ENCODE data around the gene BPIFB6. TPM values are rescaled to one million over a fixed set of nuclear protein-coding genes. Genes with fewer than 3 reads are reported as not detected.

The BPIFB6 gene
- total RNA-seq, 1 experiment from 2014 or later = not detected

DNA sequence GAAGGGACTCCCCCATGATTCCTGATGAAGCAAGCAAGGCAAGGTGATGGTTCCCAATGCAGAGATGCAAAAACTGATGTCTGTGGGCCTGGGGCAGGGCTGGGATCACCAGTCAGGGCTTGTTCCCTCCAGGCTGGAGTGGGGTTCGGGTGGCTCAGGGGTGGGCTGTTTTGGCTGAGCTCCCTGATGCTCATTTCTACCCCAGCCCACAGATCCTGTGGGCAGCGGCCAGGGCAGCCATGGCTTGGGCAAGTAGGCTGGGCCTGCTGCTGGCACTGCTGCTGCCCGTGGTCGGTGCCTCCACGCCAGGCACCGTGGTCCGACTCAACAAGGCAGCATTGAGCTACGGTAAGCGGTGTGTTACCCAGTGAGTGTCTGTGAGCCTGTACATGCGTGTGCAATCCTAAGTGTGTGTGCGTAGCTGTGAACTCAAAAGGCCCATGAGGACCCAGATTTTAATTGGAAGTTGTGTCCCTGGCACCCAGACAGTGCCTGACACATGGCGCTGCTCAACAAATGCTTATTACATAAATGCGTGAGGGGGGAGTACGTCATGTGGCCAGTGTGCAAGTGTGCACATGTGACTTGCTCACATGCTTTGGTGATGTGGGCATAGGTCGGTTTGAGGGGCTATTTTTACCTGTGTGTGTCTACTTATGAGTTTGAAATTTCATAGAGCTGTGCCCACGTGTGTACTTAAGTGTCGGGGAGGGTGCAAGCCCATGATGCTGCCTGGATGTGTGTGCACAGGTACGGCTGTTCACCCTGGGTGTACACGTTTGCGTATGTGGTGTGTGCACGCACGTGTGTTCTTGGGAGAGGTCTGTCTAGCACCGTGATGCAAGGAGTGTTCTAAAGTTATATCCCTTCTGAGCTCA is 22.9 kb upstream of the BPIFB6 start:
- no peak overlapping the region for H3K4me3 ChIP-seq (ENCODE audit: insufficient read depth, low read depth, low read length)

DNA sequence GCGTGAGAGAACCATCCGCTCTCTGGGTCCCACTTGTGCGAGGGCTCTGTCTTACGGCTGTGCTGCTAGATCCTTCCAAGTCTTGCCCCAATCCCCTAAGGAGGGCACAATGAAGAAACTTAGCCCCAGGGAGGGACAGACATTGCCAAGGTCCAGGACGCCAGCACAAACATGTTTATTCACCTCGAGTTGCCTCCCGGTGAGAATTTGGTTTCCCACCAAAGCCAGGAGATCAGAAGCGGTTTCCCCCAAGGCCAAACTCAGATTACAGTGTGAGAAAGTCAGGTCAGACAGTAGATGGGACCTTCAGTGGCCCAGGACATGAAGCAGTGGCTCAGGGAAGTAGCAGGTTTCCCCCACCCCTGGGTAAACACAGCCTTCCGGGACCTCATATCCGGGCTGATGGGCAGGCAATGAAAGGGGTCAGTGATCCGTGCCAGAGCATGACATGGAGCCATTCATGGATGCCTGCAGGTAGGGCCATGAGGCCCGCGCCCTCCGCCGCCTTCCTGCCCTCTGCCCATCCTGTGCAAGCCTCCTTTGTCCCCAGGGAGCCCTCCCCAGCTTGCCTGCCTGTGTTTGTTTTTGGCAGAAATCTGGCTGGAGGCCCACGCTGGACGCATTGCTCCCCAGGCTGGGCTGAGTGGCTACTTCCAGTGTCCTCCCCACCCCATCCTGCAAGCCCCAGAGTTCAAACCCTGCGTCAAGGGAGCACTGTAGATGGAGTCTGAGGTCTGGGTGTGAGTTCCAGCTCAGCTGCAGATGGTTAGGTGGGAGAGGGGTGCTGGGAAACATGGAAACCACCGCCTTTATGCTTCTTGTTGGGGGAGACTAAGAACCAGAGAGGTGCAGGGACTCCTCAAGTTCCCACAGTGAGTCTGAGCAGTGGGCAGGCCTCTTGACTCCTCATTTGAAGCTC is 22.0 kb upstream of the BPIFB6 start:
- no peak for DNase-seq
- Histone ChIP-seq H3K36me3 (replicated peaks; ENCODE audit: control insufficient read depth, insufficient read depth, low read length) (no peaks in the 10 kb centered on the region), H3K27me3 (ENCODE audit: control insufficient read depth, insufficient read depth, low read length) (no peaks in the 10 kb centered on the region), H3K4me3 (ENCODE audit: insufficient read depth, low read depth, low read length) (no peak overlapping the region)

More for the DNA sequence above, 22.9 kb upstream of the BPIFB6 start:
- no peaks in the 10 kb centered on the region for H3K27me3 ChIP-seq (ENCODE audit: control insufficient read depth, insufficient read depth, low read length)
- no peaks in the 10 kb centered on the region for H3K36me3 ChIP-seq (replicated peaks; ENCODE audit: control insufficient read depth, insufficient read depth, low read length)
- DNase-seq = no peak

DNA sequence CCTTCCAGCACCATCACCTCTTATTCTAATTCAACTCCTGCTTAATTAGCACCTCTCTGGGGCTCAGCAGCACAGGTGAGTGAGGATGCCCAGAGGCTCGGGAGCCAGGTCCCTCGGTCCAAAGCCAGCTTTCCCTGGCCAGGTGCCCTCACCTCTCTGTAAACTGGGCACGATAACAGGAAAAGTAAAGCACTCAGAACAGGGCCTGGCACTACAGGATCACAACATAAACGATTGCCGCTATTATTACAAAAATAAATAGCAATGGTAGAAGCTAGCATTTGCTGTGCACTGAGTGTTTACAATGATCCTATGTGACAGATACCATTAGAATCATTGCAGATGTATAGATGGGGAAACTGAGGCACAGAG is 21.3 kb upstream of the BPIFB6 start:
- H3K36me3 ChIP-seq (replicated peaks; ENCODE audit: control insufficient read depth, insufficient read depth, low read length) = no peaks in the 10 kb centered on the region
- no peak for DNase-seq
- no peaks in the 10 kb centered on the region for H3K27me3 ChIP-seq (ENCODE audit: control insufficient read depth, insufficient read depth, low read length)
- no peak overlapping the region for H3K4me3 ChIP-seq (ENCODE audit: insufficient read depth, low read depth, low read length)

GRCh38 chr20:33010674-33011449 is 20.6 kb upstream of the BPIFB6 start:
- Histone ChIP-seq H3K36me3 (replicated peaks; ENCODE audit: control insufficient read depth, insufficient read depth, low read length) (no peaks in the 10 kb centered on the region), H3K4me3 (ENCODE audit: insufficient read depth, low read depth, low read length) (no peak overlapping the region), H3K27me3 (ENCODE audit: control insufficient read depth, insufficient read depth, low read length) (no peaks in the 10 kb centered on the region)
- DNase-seq = no peak

- H3K27me3 ChIP-seq (ENCODE audit: control insufficient read depth, insufficient read depth, low read length) = no peaks in the 10 kb centered on the region
- no peak for DNase-seq
- no peak overlapping the region for H3K4me3 ChIP-seq (ENCODE audit: insufficient read depth, low read depth, low read length)
- no peaks in the 10 kb centered on the region for H3K36me3 ChIP-seq (replicated peaks; ENCODE audit: control insufficient read depth, insufficient read depth, low read length)
Observed at GRCh38 chr20:33012327-33013189, 18.9 kb upstream of the BPIFB6 start.

- DNase-seq = no peak
- no peaks in the 10 kb centered on the region for H3K36me3 ChIP-seq (replicated peaks; ENCODE audit: control insufficient read depth, insufficient read depth, low read length)
- H3K27me3 ChIP-seq (ENCODE audit: control insufficient read depth, insufficient read depth, low read length) = no peaks in the 10 kb centered on the region
- no peak overlapping the region for H3K4me3 ChIP-seq (ENCODE audit: insufficient read depth, low read depth, low read length)
Observed at GRCh38 chr20:33013701-33014326, 17.6 kb upstream of the BPIFB6 start.

DNA sequence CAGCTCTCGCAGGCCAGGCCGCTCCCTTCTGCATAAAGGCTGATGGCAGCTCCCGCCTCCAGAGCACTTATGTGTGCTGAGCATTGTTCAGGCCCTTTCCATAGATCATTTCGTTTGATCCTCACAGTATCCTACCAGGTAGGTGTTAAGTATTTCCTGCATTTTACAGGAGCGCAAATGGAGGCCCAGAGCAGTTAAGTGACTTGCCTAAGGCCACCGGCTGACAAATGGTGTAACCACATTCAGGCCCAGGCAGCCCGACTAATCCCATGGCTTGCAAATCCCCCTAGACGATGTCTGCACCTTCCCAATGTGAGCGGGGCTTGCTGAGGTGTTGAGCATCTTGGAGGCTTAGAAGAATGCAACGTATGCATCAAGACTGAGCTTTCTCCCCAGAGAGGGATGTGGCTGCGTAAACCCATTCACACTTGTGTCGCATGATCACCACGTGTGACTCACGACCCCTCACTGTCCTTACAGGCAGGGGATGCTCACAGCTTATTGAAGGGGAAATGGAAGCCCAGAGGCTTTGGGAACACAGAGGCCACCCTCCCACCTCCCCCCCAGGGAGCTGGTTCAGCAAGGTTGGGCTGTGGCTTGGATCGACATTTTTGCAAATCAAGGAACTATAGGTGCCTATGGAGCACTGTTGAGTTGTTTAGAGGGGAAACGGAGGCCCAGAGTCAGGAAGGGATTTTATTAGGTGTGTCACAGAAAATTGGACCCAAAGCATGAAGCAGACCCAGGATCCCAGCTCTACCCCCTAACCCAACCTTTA is 16.9 kb upstream of the BPIFB6 start:
- Histone ChIP-seq H3K27me3 (ENCODE audit: control insufficient read depth, insufficient read depth, low read length) (no peaks in the 10 kb centered on the region), H3K36me3 (replicated peaks; ENCODE audit: control insufficient read depth, insufficient read depth, low read length) (no peaks in the 10 kb centered on the region), H3K4me3 (ENCODE audit: insufficient read depth, low read depth, low read length) (no peak overlapping the region)
- DNase-seq = peak; percentile 63

DNA sequence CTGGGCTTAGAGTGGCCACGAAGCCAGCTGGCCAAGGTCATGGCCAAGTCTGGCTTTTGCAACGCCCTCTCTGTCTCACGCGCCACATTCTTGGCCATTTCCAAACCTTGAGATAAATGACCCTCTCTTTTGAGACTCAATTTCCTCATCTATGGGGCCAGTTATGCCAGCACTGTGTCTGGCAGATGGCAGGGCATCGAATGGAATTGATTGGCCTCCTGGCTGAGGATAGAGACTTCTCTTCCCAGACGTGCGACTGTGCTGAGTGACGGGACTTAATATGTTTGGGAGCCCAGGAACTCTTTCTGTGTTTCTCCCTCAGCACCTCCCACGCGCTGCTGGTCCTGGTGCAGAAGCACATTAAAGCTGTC is 16.3 kb upstream of the BPIFB6 start:
- H3K27me3 ChIP-seq (ENCODE audit: control insufficient read depth, insufficient read depth, low read length) = no peaks in the 10 kb centered on the region

GRCh38 chr20:33015700-33016580 is 15.5 kb upstream of the BPIFB6 start:
- DNase-seq = no peak
- Histone ChIP-seq H3K27me3 (ENCODE audit: control insufficient read depth, insufficient read depth, low read length) (no peaks in the 10 kb centered on the region), H3K36me3 (replicated peaks; ENCODE audit: control insufficient read depth, insufficient read depth, low read length) (no peaks in the 10 kb centered on the region), H3K4me3 (ENCODE audit: insufficient read depth, low read depth, low read length) (no peak overlapping the region)

More for the DNA sequence above, 16.3 kb upstream of the BPIFB6 start:
- Histone ChIP-seq H3K4me3 (ENCODE audit: insufficient read depth, low read depth, low read length) (no peak overlapping the region), H3K36me3 (replicated peaks; ENCODE audit: control insufficient read depth, insufficient read depth, low read length) (no peaks in the 10 kb centered on the region)
- no peak for DNase-seq

- H3K36me3 ChIP-seq (replicated peaks; ENCODE audit: control insufficient read depth, insufficient read depth, low read length) = no peaks in the 10 kb centered on the region
- no peaks in the 10 kb centered on the region for H3K27me3 ChIP-seq (ENCODE audit: control insufficient read depth, insufficient read depth, low read length)
- no peak overlapping the region for H3K4me3 ChIP-seq (ENCODE audit: insufficient read depth, low read depth, low read length)
- DNase-seq = no peak
Observed at GRCh38 chr20:33016581-33017109, 14.8 kb upstream of the BPIFB6 start.

DNA sequence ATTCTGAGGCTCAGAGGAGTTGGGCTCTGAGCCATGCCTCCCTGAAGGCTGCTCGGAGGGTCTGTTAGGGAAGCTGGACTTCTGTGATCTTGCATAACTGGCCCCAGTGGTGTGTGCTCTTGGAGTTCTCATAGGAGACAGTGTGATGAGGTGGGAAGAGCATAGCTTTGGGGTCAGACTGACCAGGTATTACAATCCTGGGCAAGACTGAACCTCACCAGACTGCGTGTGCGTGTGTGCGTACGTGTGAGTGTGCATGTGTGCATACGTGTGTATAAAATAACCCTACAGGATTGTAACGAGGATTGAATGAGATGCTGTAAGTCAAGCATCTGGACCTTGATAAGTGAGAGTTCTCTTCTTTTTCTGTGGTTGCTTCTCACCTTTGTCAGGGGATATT is 13.9 kb upstream of the BPIFB6 start:
- Histone ChIP-seq H3K27me3 (ENCODE audit: control insufficient read depth, insufficient read depth, low read length) (no peaks in the 10 kb centered on the region), H3K4me3 (ENCODE audit: insufficient read depth, low read depth, low read length) (no peak overlapping the region), H3K36me3 (replicated peaks; ENCODE audit: control insufficient read depth, insufficient read depth, low read length) (no peaks in the 10 kb centered on the region)
- DNase-seq = no peak
